GM18526 (cell line): ENCODE measurements around the gene UTP15.

Source experiments
- POLR2A ChIP-seq: IDR thresholded peaks from 3 replicates; pipeline ENCODE4 v1.6.1; 2011; ENCODE audit not compliant: insufficient read length; ENCODE audit errors: extremely low read depth

Gene UTP15

DNA sequence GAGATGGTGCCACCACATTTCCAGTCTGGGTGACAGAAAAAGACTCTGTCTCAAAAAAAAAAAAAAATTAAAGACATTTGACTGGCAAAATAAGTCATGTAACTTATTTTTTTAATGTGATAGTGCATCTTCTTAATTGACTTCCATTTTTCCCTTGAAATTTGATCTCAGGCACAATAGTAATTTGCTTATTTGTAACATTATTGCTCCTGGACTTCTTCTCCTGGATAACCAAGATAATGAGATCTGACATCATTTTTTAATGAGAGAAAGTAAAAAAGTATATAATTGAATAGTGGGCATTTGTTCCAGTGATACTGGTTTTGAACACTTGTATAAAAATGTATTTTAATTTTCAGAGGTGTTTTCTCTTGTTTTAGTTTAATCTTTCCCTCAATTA is 63.9 kb downstream of the UTP15 start:
- no peak for TF ChIP-seq POLR2A

DNA sequence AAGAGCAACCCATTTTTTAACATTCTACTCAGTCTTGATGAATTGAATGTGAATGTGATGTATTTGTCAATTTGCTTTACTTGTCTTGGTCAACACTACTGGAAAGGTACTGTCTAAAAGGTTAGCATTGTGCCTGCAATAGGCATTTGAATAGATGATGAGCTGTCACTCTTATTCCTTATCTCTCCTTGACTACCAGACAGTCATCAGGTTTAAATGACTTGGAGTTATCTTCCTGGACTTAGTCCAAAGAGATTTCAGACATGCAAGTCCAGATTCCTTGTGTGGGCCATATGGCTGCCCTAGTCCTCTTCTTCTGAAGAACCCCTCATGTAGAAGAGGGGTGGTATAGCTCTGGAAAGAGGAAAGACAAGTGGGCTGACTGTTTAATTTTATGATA is 65.2 kb downstream of the UTP15 start:
- TF ChIP-seq POLR2A = no peak

DNA sequence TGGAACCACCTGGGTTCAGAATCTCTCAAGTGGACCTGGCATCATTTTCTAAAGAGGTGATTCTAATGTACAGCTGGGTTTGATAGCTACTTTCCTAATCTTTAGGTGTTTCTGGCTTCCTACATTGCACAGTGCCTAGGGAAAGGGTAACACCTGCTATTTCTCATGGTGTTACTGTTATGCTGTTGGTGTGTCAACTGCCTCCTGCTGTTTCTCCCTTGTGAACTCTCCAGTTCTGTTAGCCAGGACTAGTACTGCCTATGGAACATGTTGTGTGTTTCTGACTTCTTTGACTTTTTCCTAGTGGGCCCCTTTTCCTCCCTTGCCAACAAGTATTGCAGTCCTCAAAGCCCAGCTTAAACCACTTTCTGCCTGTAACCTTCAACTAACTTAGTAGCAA is 66.0 kb downstream of the UTP15 start:
- TF ChIP-seq POLR2A = no peak
